RPMI8226 (cell line): ENCODE results near the gene MEGF11.

Experiments used
- DNase-seq: peaks from one replicate; pipeline ENCODE4 v3.0.0-alpha.2; 2015

Gene MEGF11

GRCh38 chr15:65929573-65929972 is 324.0 kb downstream of the MEGF11 start:
- no peak for DNase-seq

GRCh38 chr15:65927545-65927944 is 326.0 kb downstream of the MEGF11 start:
- DNase-seq: no peak

GRCh38 chr15:65926899-65927298 is 326.7 kb downstream of the MEGF11 start:
- DNase-seq: no peak

- DNase-seq: no peak
Observed at GRCh38 chr15:65926459-65926858, 327.1 kb downstream of the MEGF11 start.

- DNase-seq: no peak
Observed at GRCh38 chr15:65925338-65925737, 328.2 kb downstream of the MEGF11 start.

GRCh38 chr15:65924004-65924403 is 329.5 kb downstream of the MEGF11 start:
- DNase-seq: no peak

- no peak for DNase-seq
Observed at GRCh38 chr15:65923264-65923663, 330.3 kb downstream of the MEGF11 start.

GRCh38 chr15:65922621-65923020 is 330.9 kb downstream of the MEGF11 start:
- DNase-seq: no peak

GRCh38 chr15:65921780-65922179 is 331.8 kb downstream of the MEGF11 start:
- no peak for DNase-seq

- no peak for DNase-seq
Observed at GRCh38 chr15:65920825-65921309, 332.7 kb downstream of the MEGF11 start.

GRCh38 chr15:65920121-65920520 is 333.4 kb downstream of the MEGF11 start:
- DNase-seq: peak; percentile 90

- no peak for DNase-seq
Observed at GRCh38 chr15:65919353-65919752, 334.2 kb downstream of the MEGF11 start.

GRCh38 chr15:65918945-65919344 is 334.6 kb downstream of the MEGF11 start:
- no peak for DNase-seq

- no peak for DNase-seq
Observed at GRCh38 chr15:65918357-65918920, 335.1 kb downstream of the MEGF11 start.

GRCh38 chr15:65917936-65918335 is 335.6 kb downstream of the MEGF11 start:
- DNase-seq: no peak

GRCh38 chr15:65917407-65917756 is 336.2 kb downstream of the MEGF11 start:
- no peak for DNase-seq

GRCh38 chr15:65916664-65917406 is 336.7 kb downstream of the MEGF11 start:
- DNase-seq: peak; percentile 67

- DNase-seq: peak; percentile 44
Observed at GRCh38 chr15:65916041-65916663, 337.4 kb downstream of the MEGF11 start.

- peak; percentile 92 for DNase-seq
Observed at GRCh38 chr15:65914981-65915925, 338.3 kb downstream of the MEGF11 start.

- DNase-seq: no peak
Observed at GRCh38 chr15:65914386-65914785, 339.2 kb downstream of the MEGF11 start.

- no peak for DNase-seq
Observed at GRCh38 chr15:65913631-65914199, 339.8 kb downstream of the MEGF11 start.

GRCh38 chr15:65912235-65912634 is 341.3 kb downstream of the MEGF11 start:
- DNase-seq: no peak

- no peak for DNase-seq
Observed at GRCh38 chr15:65910341-65910740, 343.2 kb downstream of the MEGF11 start.
